ENCODE results near the gene UBAP2L.

DNA sequence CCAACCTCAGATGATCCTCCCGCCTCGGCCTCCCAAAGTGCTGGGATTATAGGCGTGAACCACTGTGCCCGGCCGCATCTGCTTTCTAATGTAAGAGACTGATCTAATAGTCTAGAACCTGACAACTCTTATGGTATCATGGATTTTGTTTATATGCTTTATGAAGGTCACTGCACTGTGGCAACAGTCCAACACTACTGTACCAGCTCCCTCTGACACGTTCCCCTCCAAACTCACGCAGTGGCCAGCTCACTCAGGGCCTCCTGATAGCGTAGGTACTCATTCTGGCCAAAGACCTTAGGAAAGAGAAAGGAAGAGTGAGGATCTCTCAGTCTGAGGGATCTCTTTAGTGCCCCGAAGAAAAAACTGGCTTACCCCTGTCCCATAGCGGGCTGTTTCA, 8.7 kb upstream of the UBAP2L start:
- TF ChIP-seq, protein P1, sequence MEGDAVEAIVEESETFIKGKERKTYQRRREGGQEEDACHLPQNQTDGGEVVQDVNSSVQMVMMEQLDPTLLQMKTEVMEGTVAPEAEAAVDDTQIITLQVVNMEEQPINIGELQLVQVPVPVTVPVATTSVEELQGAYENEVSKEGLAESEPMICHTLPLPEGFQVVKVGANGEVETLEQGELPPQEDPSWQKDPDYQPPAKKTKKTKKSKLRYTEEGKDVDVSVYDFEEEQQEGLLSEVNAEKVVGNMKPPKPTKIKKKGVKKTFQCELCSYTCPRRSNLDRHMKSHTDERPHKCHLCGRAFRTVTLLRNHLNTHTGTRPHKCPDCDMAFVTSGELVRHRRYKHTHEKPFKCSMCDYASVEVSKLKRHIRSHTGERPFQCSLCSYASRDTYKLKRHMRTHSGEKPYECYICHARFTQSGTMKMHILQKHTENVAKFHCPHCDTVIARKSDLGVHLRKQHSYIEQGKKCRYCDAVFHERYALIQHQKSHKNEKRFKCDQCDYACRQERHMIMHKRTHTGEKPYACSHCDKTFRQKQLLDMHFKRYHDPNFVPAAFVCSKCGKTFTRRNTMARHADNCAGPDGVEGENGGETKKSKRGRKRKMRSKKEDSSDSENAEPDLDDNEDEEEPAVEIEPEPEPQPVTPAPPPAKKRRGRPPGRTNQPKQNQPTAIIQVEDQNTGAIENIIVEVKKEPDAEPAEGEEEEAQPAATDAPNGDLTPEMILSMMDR (IDR thresholded peaks at IDR 0.05; ENCODE audit: insufficient read depth, low read length, poor library complexity, severe bottlenecking) = no peak
- no peak for TF ChIP-seq EZH2phosphoT487 (conservative IDR thresholded peaks at IDR 0.05; ENCODE audit: low read length)

Measured in SU-DHL-6 (cell line).